Measurements from ENCODE around the gene IFT80.

- TF ChIP-seq, protein P1, sequence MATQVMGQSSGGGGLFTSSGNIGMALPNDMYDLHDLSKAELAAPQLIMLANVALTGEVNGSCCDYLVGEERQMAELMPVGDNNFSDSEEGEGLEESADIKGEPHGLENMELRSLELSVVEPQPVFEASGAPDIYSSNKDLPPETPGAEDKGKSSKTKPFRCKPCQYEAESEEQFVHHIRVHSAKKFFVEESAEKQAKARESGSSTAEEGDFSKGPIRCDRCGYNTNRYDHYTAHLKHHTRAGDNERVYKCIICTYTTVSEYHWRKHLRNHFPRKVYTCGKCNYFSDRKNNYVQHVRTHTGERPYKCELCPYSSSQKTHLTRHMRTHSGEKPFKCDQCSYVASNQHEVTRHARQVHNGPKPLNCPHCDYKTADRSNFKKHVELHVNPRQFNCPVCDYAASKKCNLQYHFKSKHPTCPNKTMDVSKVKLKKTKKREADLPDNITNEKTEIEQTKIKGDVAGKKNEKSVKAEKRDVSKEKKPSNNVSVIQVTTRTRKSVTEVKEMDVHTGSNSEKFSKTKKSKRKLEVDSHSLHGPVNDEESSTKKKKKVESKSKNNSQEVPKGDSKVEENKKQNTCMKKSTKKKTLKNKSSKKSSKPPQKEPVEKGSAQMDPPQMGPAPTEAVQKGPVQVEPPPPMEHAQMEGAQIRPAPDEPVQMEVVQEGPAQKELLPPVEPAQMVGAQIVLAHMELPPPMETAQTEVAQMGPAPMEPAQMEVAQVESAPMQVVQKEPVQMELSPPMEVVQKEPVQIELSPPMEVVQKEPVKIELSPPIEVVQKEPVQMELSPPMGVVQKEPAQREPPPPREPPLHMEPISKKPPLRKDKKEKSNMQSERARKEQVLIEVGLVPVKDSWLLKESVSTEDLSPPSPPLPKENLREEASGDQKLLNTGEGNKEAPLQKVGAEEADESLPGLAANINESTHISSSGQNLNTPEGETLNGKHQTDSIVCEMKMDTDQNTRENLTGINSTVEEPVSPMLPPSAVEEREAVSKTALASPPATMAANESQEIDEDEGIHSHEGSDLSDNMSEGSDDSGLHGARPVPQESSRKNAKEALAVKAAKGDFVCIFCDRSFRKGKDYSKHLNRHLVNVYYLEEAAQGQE (IDR thresholded peaks at IDR 0.05; ENCODE audit: low read depth) = no peak
- TF ChIP-seq MAX (IDR thresholded peaks at IDR 0.05) (no peak), TAF1 (IDR thresholded peaks at IDR 0.05; ENCODE audit: low read depth) (no peak), USF1 (IDR thresholded peaks at IDR 0.05) (no peak), ZBTB7A (IDR thresholded peaks at IDR 0.05; ENCODE audit: low read depth) (no peak), YY1 (IDR thresholded peaks at IDR 0.05; ENCODE audit: low read depth) (no peak), EGR1 (IDR thresholded peaks at IDR 0.05) (no peak), EP300 (IDR thresholded peaks at IDR 0.05; ENCODE audit: borderline replicate concordance) (no peak), TEAD4 (IDR thresholded peaks at IDR 0.05) (no peak), RAD21 (IDR thresholded peaks at IDR 0.05; ENCODE audit: low read depth) (no peak), CREB1 (IDR thresholded peaks at IDR 0.05; ENCODE audit: low read depth) (no peak)
Observed at GRCh38 chr3:160218136-160218535, 180.9 kb downstream of the IFT80 start.

All from Ishikawa (cell line).